Tibial artery (tissue), 4 donors: ENCODE data around the gene BRME1.

Experiments used
- DNase-seq, 2 donors: peaks; one replicate each; pipeline ENCODE4 v3.0.0-alpha.2; 2019
- H3K27ac ChIP-seq, 2 donors: fragments of 200-600 bp; sonication (generic) in 1 of 2; 1 replicate in 1 of 2; 2 replicates in 1 of 2; pipeline ENCODE4 v1.5.1; 2018 to 2019; ENCODE audit warnings: mild to moderate bottlenecking in 1 of 2
- H3K27me3 ChIP-seq, 2 donors: fragments of 200-600 bp; sonication (generic) in 1 of 2; one replicate each; pipeline versions ENCODE4 v1.5.1 to v1.6.0; 2016 to 2019
- H3K36me3 ChIP-seq, 3 donors: fragments of 200-600 bp; sonication (generic) in 2 of 3; one replicate each; pipeline ENCODE4 v1.5.1; 2016 to 2019; ENCODE audit warnings: mild to moderate bottlenecking in 2 of 3
- H3K4me1 ChIP-seq, 4 donors: fragments of 200-600 bp; sonication (generic) in 2 of 4; 1 replicate in 3 of 4; 2 replicates in 1 of 4; pipeline ENCODE4 v1.5.1; 2016 to 2019
- H3K4me3 ChIP-seq, 2 donors: fragments of 200-600 bp; sonication (generic) in 1 of 2; 1 replicate in 1 of 2; 2 replicates in 1 of 2; pipeline ENCODE4 v1.5.1; 2018 to 2019; ENCODE audit warnings: mild to moderate bottlenecking in 2 of 2
- H3K9me3 ChIP-seq, 3 donors: fragments of 200-600 bp; sonication (generic) in 1 of 3; one replicate each; pipeline ENCODE4 v1.5.1; 2016 to 2019
- intact Hi-C: fragments of 100-400 bp; cut with DNase I; formaldehyde crosslinking; loops from one replicate; pipeline ENCODE4 v1.15.0; 2023; ENCODE audit warnings: low total_unique reads
- TF ChIP-seq, protein P1 (sequence below), 2 experiments: fragments of 200-600 bp in 1 of 2; fragments of 450-650 bp in 1 of 2; IDR thresholded peaks; one replicate each; pipeline ENCODE4 v1.5.1; 2017 to 2019; ENCODE audit warnings: antibody characterized with exemption in 2 of 2, mild to moderate bottlenecking in 1 of 2, moderate library complexity in 1 of 2

Gene BRME1

DNA sequence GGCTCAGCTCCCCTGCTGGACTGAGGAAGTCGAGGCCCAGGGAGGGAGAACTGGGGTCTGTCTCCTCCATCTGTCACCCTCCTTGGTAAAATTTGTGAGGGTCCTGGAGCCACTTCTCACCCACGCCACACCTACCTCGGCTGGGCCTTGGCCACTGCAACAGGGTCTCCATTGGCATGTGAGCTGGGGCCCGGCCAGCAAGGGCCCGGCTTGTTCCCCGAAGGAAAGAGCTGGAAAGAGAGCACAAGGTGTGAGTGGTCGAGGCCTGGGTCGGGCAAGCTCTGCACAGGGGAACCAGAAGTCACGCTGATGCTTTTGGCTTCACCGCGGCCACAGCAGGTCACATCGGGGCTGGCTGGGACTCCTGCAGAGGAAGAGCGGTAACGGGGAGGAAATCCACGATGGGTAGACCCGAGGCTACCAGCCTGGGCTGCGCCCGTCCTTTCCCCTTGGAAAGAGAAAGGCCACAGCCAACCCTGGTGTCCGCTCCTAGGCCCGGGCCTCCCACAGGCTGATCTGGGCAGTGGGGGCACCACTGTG lies 20.0 kb downstream of the BRME1 start:
- peaks cover 0 to 46% (median 2%) of the 10 kb centered on the region in 4 donors for H3K4me1 ChIP-seq
- TF ChIP-seq, protein P1, sequence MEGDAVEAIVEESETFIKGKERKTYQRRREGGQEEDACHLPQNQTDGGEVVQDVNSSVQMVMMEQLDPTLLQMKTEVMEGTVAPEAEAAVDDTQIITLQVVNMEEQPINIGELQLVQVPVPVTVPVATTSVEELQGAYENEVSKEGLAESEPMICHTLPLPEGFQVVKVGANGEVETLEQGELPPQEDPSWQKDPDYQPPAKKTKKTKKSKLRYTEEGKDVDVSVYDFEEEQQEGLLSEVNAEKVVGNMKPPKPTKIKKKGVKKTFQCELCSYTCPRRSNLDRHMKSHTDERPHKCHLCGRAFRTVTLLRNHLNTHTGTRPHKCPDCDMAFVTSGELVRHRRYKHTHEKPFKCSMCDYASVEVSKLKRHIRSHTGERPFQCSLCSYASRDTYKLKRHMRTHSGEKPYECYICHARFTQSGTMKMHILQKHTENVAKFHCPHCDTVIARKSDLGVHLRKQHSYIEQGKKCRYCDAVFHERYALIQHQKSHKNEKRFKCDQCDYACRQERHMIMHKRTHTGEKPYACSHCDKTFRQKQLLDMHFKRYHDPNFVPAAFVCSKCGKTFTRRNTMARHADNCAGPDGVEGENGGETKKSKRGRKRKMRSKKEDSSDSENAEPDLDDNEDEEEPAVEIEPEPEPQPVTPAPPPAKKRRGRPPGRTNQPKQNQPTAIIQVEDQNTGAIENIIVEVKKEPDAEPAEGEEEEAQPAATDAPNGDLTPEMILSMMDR (IDR thresholded peaks at IDR 0.05): no peak
- no peaks in the 10 kb centered on the region for H3K9me3 ChIP-seq
- H3K27me3 ChIP-seq: no peaks in the 10 kb centered on the region
- intact Hi-C loops: loop anchor here (10.0 kb wide), 2 partner anchors 449 to 611 kb away; no protein-coding TSS in a partner anchor
- H3K36me3 ChIP-seq: no peaks in the 10 kb centered on the region
- no peak overlapping the region for H3K4me3 ChIP-seq
- DNase-seq: no peak
- H3K27ac ChIP-seq: no peak overlapping the region

DNA sequence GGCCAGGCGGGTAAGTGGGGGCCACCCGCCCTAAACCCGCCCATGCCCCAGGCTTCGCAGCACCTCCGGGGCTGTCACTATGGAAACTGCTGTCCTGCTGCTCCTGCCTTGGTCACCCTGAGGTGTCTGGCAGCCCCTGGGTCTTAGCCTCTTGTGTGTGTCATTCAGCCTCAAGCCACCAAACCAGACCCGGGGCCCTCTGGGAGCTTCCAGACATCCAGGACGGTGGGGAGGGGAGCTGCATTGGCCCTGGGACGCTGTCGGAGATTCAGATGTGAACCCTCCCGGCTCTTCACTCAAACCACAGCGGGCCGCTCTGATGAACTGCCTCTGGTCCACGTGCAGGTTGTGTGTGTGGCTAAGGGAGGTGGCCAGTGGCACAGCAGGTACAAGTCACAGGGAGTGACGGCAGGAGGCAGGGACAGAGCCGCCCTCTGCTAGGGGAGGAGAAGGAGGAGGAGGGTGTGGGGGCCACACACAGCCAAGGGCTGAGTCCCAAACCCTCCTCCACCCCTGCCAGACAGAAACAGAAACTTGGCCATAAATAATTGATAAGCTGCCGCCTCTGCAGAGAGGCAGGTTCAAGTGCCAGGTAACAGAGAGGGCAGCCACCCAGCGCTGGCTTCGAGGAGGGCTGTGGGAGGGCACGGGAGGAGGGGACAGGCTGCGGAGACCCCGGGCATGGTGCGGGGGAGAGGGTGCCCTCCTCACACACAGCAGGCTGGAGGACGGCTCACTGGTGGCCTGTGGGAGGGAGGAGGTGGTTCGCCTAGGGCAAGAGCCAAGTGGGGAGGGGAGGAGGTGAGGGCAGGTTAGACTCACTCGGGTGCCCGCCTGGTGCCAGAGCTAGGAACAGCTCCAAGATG lies 21.0 kb downstream of the BRME1 start:
- H3K27ac ChIP-seq: no peak overlapping the region
- TF ChIP-seq, protein P1 (IDR thresholded peaks at IDR 0.05): no peak
- H3K4me3 ChIP-seq: no peak overlapping the region
- no peaks in the 10 kb centered on the region for H3K36me3 ChIP-seq
- DNase-seq: no peak
- no peaks in the 10 kb centered on the region for H3K27me3 ChIP-seq
- intact Hi-C loops: loop anchor here (5.0 to 10.0 kb wide), 3 partner anchors 262 to 610 kb away; no protein-coding TSS in a partner anchor
- H3K9me3 ChIP-seq: no peaks in the 10 kb centered on the region
- peaks cover 0 to 54% (median 9%) of the 10 kb centered on the region in 4 donors for H3K4me1 ChIP-seq

DNA sequence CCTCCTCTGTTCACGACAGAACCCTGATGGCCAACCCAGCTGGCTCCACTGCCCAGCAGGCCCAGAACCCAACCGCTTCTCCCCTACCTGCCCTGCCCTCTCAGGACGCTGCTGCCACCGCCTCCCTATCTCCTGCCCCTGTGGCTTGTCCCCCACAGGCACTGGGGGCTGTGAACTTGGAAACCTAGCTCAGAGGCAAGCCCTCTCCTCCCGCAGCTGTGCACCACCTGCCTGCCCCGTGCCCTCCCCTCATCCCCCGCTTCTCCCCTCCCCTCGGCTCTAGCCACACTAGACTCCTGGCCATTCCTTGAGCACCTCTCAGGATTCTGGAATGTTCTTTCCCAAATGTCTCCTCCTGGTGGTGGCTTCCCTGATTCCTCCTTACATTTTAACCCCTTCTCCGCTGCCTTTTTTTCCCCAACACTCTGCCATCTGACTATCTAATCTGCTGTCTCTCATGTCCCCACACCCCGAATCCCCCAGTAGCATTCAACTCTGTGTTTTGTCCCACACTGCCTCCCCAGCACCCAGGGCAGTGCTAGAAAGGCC lies 22.3 kb downstream of the BRME1 start:
- H3K9me3 ChIP-seq: no peaks in the 10 kb centered on the region
- H3K27ac ChIP-seq: no peak overlapping the region
- intact Hi-C loops: loop anchor here (5.0 to 10.0 kb wide), 3 partner anchors 264 to 609 kb away; no protein-coding TSS in a partner anchor
- no peaks in the 10 kb centered on the region for H3K36me3 ChIP-seq
- H3K27me3 ChIP-seq: no peaks in the 10 kb centered on the region
- TF ChIP-seq, protein P1 (IDR thresholded peaks at IDR 0.05): no peak
- no peak overlapping the region for H3K4me3 ChIP-seq
- DNase-seq: no peak
- peaks cover 0 to 59% (median 15%) of the 10 kb centered on the region in 4 donors for H3K4me1 ChIP-seq

DNA sequence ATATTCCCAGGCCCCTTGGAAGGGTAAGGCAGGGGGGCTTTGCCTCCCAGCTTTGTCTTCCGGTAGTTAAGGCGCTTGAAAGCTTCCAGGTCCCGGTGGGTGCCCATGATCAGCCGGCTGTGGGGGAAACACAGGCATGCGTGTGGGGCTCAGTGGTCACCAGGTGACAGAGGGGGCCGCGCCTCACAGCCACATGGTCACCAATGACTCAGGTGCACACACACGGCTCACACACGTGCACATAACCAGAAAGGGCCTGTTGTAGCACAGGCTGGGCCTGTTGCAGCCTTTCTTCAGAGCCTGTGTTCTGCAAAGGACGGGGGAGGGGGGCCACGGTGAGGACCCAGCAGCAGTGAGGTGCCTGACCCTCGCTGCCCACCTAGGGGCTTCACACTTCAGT lies 23.1 kb downstream of the BRME1 start:
- TF ChIP-seq, protein P1 (IDR thresholded peaks at IDR 0.05): no peak
- H3K4me3 ChIP-seq: no peak overlapping the region
- H3K27me3 ChIP-seq: no peaks in the 10 kb centered on the region
- no peak overlapping the region for H3K27ac ChIP-seq
- no peaks in the 10 kb centered on the region for H3K36me3 ChIP-seq
- intact Hi-C loops: loop anchor here (5.0 to 10.0 kb wide), 3 partner anchors 264 to 608 kb away; no protein-coding TSS in a partner anchor
- H3K4me1 ChIP-seq: peaks cover 0 to 59% (median 15%) of the 10 kb centered on the region in 4 donors
- no peak for DNase-seq
- no peaks in the 10 kb centered on the region for H3K9me3 ChIP-seq

DNA sequence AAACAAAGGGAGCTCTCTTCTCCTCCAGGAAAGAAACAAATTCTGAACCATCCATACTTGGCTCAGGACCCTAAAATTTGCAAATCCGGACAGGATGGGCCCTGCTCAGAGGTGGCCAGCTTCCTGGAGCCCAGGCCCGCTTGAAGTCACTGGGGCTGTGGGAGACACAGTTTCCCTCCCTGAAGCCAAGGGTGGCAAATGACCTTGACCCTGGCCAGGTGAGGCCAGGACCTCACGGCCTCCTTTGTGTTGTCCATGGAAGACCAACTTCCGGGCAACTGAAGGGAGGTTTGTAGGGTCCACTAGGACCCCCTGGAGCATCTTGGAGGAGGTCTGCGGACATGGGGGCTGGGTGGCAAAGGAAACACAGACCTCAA lies 23.5 kb downstream of the BRME1 start:
- Histone ChIP-seq H3K27ac (no peak overlapping the region), H3K36me3 (no peaks in the 10 kb centered on the region), H3K27me3 (no peaks in the 10 kb centered on the region), H3K4me1 (peaks cover 0 to 59% (median 15%) of the 10 kb centered on the region in 4 donors), H3K9me3 (no peaks in the 10 kb centered on the region), H3K4me3 (no peak overlapping the region)
- no peak for DNase-seq
- TF ChIP-seq, protein P1 (IDR thresholded peaks at IDR 0.05): no peak
- intact Hi-C loops: loop anchor here (5.0 to 10.0 kb wide), 3 partner anchors 265 to 608 kb away; no protein-coding TSS in a partner anchor
